Left hindlimb (tissue), 1 donor: Measurements from ENCODE around the gene CENPP.
"Not testable (repeated sequence)": the region's sequence is repeated elsewhere in the genome, so short reads cannot be mapped to it uniquely, and the experiment has no call there.

Experiments used
- DNase-seq: peaks from one replicate; pipeline ENCODE4 v3.0.0-alpha.2; 2018

CENPP gene

GRCh38 chr9:92558612-92559374 lies 233.0 kb downstream of the CENPP start:
- DNase-seq: no peak

GRCh38 chr9:92561374-92562330 lies 235.9 kb downstream of the CENPP start:
- no peak for DNase-seq

GRCh38 chr9:92562461-92562967 lies 236.8 kb downstream of the CENPP start:
- DNase-seq: peak; percentile 54

GRCh38 chr9:92563116-92564100 lies 237.7 kb downstream of the CENPP start:
- DNase-seq: no peak

DNA sequence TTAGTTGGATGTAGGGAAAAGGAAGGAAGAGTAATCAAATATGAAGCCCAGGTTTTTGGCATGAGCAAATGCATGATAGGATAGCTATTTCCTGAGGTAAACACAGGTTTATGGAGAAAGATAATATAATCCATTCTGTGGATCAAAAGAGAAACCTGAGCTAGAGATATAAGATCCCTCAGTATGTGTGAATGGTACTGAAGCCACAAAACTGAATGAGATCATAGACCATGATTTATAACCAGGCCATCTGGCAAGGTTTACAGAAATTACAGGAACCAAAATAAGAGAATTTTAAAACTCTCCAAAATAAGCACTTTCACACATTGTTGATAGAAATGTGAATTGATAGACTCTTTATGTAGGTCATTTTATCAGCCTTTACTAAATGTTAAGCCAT lies 238.8 kb downstream of the CENPP start:
- DNase-seq: no peak

DNA sequence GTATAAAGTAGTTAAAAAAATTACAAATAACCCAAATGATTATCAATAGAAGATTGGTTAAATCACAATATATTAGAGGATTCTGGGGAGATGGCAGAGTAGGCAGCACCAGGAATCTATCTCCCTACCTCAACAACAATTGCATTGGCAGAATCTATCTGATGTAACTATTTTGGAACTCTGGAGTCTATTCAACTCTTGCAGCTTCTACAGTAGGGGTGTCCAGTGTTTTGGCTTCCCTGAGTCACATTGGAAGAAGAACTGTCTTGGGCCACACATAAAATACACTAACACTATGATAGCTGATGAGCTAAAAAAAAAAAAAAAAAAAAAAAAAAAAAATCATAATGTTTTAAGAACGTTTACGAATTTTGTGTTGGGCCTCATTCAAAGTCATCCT lies 239.2 kb downstream of the CENPP start:
- DNase-seq: no peak

- DNase-seq: not testable (repeated sequence)
Observed at GRCh38 chr9:92571871-92572270, 246.1 kb downstream of the CENPP start.

GRCh38 chr9:92573612-92574011 lies 247.9 kb downstream of the CENPP start:
- DNase-seq: not testable (repeated sequence)

- DNase-seq: no peak
Observed at GRCh38 chr9:92576175-92576574, 250.4 kb downstream of the CENPP start.

DNA sequence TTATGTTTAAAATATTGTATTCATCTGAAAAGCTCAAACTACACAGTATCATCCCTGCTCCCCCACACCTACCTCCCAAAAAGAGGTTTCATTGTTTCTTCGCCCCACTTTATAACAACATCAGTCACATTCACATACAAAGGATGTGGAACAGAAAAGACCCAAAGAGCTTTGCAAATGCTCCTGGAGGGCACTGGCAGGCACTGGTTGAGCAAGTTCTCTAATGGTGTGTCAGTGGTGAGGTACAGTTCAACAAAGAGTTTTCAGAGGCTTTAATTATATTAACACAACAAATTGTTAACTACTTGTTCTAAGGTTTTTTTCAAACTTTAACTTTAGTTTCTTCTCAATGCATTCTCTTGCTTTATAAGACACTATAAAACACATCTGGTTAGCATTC lies 264.2 kb downstream of the CENPP start:
- no peak for DNase-seq

- peak; percentile 87 for DNase-seq
Observed at GRCh38 chr9:92590377-92590776, 264.6 kb downstream of the CENPP start.

GRCh38 chr9:92592537-92592936 lies 266.8 kb downstream of the CENPP start:
- no peak for DNase-seq

- DNase-seq: peak; percentile 68
Observed at GRCh38 chr9:92592946-92593861, 267.5 kb downstream of the CENPP start.

- DNase-seq: not testable (repeated sequence)
Observed at GRCh38 chr9:92595075-92595474, 269.3 kb downstream of the CENPP start.

GRCh38 chr9:92595930-92596329 lies 270.2 kb downstream of the CENPP start:
- no peak for DNase-seq

DNA sequence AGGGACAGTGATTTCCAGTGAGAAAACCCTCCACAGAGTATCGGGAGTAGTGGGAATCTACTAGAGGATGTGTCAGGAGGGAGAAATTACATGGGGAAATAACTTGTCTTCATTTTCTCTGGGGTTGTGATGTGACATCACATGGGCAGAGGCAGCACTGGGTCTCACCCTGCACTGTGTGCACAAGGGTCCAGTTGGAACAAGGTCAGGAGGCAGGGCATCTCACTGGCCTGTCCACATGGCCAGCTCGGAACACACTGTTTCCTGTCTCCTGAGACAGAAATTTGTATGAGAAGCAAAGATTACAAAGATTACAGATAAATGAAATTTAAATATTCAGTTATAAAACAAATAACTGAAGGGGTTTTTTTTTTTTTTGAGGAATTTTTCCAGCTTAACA lies 272.6 kb downstream of the CENPP start:
- DNase-seq: no peak

DNA sequence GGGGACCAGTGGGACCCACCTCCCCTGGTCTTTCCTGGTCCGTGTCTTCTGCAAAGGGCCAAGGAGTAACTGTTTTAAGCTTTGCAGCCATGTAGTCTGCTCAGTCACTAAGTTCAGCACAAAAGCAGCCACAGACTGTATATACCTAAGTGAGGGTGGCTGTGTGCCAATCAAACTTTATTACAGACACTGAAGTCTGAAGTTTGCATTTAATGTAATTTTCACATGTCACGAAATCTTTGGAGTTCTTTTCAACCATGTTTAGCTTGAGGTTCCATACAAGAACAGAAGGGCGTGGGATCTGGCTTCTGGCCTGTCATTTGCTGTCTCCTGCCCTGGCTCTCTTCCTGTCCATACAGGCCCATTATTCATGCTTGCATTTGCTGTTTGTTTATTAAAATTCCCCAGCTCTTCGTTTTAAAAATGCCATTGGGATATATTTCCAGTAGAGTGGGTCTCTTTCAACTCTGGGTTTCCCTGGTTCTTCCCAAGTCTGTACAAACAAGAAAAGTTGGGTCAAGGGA lies 274.2 kb downstream of the CENPP start:
- no peak for DNase-seq

DNA sequence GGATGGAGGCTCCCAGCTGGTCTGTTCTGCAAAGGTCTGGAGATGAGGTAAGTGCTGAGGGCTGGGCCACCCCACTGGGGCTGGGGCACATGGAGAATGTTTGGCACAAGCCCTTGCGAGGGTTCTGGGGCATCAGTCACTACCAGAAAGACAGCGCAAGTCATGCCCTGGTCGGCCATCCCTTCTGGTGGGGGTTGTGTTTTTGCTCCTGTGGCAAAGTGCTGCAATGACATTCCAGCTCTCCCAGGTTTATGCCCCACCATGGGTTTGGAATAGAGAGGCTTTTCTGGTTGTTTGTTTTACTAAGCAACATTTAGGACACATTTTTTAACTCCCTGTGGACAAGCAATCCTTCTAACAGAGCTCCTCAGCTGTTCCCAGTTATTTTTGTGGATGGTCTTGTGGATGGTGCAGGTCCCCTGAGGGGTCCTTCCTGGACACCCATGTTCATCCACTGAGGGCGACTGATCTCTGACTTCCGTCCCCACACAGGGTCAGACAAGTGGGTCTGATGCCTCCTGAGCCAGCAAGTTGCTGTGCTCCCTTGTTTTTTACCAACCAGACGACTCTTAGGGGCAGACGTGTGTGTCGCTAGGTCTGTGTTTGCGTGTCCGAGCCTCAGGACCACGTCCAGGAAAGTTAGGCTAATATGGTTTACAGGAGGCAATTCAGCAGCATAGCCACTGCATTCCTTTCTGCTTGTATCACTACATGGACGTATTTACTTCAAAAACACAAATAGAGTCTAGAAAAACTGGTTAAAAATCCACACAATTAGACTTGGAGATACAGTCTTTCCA lies 274.9 kb downstream of the CENPP start:
- peak; percentile 76 for DNase-seq

DNA sequence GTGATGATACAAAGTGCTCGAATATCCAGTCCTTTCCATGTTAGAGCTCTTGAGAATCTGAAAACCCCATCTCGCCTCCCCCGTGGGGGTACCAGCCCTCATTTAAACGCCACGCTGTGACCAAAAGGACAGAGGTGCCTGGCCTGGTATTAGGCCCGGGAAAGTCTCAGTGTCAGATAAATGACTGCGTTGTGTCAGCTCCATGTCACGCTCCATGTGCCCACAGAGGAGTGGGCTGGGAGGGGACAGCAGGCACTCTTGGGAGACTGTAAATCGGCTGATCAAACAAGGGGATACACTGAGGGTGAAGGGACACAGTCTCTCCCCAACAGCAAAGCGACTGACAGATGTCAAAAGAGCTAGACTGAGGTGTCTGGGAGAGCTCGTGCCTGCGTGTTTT lies 275.7 kb downstream of the CENPP start:
- DNase-seq: no peak

DNA sequence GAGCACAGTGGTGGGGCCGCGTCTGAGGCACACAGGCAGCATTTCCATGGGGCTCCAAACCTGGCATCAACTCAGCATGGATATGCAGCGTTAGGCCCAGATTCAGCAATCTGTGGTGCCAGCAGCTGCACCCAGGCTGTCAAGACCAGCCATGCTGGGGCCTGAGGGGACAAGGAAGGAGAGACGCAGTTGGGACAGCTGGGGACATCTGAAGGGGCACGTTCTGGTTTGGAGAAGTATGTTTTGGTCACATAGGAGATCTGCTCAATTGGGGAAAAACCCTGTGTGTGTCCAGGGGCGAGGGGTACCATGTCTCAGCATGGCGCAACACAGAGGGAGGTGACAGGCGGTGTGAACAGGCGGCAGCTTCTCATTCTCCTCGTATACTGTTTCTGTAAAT lies 276.7 kb downstream of the CENPP start:
- DNase-seq: no peak
